Sciatic nerve (tissue), 2 donors: ENCODE data around the gene GGA2. TPM values are rescaled to one million over a fixed set of nuclear protein-coding genes. Genes with fewer than 3 reads are reported as not detected.
"Not testable (repeated sequence)": the region's sequence is repeated elsewhere in the genome, so short reads cannot be mapped to it uniquely, and the experiment has no call there.

Source experiments
- ATAC-seq: fragments of 200-7000 bp; cut with Tn5 transposase; one replicate; pipeline ENCODE4 v1.9.1; 2020; ENCODE audit warnings: mild to moderate bottlenecking, moderate library complexity
- DNase-seq: peaks from one replicate; pipeline ENCODE4 v3.0.0-alpha.2; 2020; ENCODE audit warnings: low spot score
- intact Hi-C: fragments of 100-400 bp; cut with DNase I; formaldehyde crosslinking; loops from one replicate; pipeline ENCODE4 v1.14.2; 2022
- total RNA-seq: library from RNA; stranded (reverse); fragmentation: NEBNext Ultra II Directional; extraction: Animal tissue kit (Norgen Biotek cat#: 25700); gene quantifications from one replicate; pipeline ENCODE4 v1.2.1, GENCODE V29; 2021
- donor health status: DM: no; HTN: no; CAD: no.
- donor health status: DM: no; HTN: no; CAD: no.

Gene GGA2
- total RNA-seq, 1 donor from 2014 or later: 62.9 TPM

DNA sequence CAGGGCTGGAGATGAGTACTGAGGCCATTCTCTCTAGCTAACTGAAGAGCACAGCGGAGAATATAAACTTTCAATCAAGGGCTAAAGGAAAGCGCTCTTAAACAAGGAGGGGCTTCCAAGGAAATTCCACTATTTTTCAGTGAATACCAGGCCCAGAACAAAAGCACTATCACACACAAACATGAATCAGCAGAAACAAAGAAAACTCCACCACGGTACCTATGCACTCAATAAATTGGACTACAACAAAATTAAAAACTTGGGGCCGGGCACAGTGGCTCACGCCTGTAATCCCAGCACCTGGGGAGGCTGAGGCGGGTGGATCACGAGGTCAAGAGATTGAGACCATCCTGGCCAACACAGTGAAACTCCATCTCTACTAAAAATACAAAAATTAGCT, 72.8 kb downstream of the GGA2 start:
- DNase-seq, intact Hi-C loops, ATAC-seq: not testable (repeated sequence)

DNA sequence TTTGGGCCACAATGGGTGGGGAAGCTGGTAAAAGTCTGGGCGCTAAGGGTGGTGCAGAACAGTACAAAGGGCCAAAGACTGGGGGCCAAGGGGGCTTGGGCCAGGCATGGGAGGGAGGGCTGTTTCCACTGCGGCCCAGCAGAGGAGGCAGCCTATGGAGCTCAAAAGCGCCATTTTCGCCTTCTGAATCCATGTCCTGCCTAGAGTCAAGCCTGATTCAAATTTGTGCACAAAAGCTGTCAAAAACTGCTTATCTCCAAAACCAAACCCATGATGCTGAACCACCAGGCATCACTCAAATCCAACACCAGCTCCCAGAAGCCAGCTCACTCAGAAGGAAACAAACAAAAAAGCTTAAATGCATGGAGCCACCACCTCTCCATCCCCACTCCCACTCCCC, 73.3 kb downstream of the GGA2 start:
- ATAC-seq (no peak), DNase-seq (no peak)
- intact Hi-C loops: no loop called here

DNA sequence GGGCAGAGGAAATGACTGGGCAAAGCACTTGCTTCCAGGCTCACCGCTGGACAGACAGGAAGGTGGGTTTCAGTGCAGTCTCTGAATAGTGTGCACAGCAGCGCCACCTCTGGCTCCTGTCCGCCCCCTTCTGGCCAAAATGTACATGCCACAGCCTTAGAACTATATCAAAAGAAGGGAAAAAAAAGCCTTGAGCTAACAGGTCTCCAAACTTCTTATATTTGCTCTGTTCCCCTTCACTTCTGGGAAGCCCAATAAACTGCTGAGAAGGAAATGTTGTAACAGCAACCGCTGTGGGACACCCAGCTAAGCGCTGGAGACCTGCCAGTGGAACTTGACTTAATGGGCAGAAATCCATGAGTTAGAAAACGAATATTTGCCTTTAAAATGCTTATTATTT, 74.8 kb downstream of the GGA2 start:
- intact Hi-C loops: no loop called here
- ATAC-seq (peak; percentile 68), DNase-seq (peak; percentile 70)

DNA sequence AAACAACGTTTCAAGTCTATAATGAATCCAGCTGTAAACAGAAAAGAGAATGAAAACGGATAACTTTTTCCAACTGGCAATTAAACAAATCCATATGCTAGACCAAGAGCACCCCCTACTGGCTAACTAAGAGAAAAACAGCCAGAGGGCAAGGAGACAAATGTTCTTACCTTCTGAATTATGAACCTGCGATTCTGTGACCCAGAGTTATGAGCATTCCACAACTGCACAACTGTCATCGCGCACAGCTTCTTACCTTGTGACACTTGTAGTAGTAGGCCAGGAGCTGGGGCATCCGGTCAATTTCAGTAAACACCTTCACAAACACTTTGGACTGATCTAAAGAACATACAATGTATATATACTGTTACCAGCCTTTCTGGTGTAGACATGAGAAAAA, 75.9 kb downstream of the GGA2 start:
- intact Hi-C loops: no loop called here
- ATAC-seq (peak; percentile 32), DNase-seq (no peak)

DNA sequence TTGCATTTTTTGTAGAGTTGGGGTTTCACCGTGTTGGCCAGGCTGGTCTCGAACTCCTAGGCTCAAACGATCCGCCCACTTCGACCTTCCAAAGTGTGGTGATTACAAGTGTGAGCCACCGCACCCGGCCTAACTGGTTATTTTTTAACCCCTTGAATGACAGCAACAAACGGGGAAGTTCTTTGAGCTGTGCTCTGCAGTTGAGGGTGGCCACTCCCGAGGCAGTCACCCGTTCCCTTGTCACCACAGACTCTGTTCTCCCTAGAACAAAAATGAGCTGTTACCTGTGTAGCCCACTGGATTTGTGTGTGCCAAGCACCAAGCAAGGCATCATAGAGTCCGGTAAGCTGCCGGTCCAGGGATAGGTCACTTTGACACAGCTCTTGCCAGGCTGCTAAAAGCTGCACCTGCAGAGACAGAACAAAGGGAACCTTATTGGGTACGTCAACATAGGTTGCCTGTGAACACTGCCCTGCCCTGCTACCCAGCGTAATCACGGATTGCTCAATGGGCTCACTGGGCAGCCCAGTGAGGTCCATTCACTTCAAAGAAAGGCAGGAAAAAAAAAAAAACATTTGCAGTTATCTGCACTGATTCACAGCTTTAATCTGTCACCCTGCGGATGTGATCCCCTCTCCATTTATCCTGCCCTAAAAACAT, 76.9 kb downstream of the GGA2 start:
- DNase-seq: no peak
- intact Hi-C loops: no loop called here
- ATAC-seq: no peak

DNA sequence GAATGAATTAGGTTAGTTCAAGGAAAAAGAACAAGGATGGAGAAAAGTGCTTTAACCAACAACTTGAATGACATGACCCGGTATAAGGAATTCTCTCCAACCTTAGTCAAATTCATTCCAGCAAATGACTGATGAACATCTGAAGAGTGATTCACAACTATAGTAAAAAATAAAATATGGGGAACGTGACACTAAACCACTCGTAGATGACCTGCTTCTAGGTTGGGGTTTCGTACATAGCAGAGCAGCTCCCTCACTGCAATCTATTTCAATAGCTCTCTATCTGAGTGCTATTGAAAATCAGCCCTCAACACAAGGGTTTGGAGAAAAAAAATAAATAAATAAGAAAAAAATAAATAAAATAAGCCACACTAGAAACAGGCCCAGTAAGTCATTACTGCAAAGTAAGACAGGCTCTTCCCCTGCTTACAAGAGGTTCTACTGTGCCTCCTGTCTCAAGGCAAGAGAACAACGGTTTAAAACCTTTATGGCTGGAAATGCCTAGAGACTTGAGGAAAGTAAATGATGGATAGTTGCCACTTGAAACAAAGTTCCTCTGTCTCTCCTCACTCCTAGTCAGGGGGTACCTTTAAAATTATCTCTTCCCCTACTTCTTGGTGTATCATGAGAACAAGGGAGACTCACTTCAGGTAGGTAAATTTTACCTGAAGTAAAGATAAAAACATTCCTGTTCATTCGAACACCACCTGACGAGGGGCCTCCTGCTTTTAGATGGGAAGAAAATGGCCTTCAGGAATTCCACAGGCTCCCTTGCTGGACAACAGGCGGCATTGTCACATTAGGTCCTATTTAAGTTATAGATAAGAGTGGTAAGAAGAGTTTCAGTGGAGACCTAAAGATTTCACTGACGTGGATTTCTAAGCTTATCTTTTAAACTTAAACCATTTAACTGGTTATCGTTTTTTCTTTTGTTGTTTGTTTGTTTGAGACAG, 77.8 kb downstream of the GGA2 start:
- no peak for DNase-seq
- ATAC-seq: no peak
- intact Hi-C loops: no loop called here

DNA sequence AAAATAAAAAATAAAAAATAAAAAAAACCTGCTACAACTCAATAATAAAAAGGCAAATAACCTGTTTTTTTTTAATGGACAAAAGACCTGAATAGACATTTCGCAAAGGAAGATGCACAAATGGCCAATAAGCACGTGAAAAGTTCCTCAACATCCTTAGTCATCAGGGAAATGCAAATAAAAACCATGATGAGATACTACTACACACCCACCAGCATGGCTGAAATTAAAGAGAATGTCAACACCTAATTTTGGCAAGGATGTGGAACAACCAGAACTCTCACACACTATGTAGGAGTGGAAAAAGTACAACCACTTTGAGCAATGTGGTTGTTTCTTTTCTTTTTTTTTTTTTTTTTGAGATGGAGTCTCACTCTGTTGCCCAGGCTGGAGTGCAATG, 81.9 kb downstream of the GGA2 start:
- no peak for DNase-seq
- intact Hi-C loops: loop anchor here (5.0 kb wide), 1 partner anchor 356 kb away; no protein-coding TSS in a partner anchor
- no peak for ATAC-seq

DNA sequence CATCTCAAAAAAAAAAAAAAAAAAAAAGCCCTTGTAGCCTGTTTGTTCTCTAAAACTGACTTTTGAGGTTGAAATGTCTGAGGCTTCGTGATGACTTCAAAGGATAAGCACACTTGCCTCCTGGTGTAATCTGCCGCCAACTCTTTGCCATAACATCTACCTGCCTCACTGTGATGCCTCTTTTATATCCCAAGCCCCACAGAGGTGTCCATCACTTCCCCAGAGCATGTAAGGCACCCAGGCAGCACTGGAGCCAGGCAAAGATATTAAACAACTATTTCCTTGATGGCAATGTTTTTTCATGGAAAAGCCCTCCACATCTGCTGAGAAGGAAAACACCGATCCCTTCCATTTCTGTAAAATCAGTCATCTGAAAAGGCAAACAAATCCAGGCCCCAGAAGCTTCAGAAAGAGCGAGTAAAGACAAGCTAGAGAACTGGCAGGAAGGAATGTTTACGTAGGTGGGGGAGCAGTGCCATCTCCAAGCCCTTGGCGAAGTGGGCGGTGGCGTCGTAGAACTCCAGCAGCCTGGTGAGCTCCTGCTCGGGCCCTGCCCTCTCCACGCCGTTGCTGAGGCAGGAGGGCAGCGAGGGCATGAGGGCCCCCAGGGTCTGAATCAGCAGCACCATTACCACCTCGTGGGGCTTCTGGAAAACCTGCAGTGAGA, 85.9 kb downstream of the GGA2 start:
- ATAC-seq (no peak), DNase-seq (no peak)
- intact Hi-C loops: no loop called here

DNA sequence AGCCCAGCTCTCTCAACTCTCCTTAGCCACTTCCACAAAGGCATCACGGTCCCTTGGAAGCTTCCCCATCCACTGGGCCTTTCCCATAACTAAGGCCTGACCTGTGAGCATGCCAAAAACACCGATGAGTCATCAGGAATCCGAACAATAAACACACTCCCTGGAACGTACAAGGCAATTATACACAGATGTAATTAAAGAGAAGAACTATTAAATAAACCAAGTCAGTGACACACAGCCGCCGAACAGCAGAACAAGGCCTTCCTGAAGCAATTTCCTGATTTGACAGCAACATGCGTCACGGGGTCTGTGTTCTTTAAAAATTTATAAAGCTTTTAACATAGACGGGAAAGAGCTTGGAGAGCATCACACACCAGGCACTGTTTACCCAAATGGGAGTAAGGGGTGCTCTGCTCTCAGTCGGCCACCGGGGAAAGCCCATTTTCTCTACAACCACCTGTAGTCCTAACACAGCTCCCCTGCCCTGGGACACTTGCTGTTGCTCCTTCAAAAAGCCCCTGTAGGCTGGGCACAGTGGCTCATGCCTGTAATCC, 86.7 kb downstream of the GGA2 start:
- intact Hi-C loops: no loop called here
- ATAC-seq (peak; percentile 96), DNase-seq (peak; percentile 74)

DNA sequence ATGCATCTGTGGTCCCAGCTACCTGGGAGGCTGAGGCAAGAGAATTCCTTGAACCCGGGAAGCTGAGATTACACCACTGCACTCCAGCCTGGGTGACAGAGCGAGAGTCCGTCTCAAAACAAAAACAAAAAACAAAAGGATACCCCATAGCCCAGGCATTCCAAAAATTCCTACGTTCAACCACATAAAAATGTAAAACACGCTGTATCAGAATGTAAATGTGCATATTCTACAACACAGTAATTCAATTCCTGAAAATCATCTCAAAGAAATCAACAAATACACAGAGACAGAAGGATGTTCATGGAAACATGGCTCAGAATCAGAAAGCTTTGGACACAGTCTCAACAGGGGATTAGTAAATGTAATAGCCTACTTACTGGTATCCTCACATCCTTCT, 90.3 kb downstream of the GGA2 start:
- intact Hi-C loops: no loop called here
- no peak for ATAC-seq
- DNase-seq: no peak

DNA sequence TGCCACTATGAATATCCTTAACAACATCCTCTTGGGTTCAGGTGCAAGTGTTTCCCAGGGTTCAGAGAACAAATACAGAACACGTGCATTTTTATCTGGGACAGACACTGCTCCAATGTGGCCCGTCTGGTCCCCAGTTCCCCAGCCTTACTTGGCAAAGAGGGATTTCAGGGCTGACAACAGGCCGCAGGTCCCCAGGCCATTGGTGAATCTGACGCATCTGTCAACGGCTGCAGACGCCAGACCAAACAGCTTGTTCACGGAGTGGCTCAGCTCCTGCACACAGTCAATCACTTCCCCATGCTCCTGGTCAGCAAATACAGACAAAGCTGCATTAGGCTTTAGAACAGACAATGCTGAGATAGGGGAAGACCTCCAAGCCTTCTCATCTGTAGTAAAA, 93.5 kb downstream of the GGA2 start:
- intact Hi-C loops: no loop called here
- ATAC-seq (no peak), DNase-seq (no peak)

DNA sequence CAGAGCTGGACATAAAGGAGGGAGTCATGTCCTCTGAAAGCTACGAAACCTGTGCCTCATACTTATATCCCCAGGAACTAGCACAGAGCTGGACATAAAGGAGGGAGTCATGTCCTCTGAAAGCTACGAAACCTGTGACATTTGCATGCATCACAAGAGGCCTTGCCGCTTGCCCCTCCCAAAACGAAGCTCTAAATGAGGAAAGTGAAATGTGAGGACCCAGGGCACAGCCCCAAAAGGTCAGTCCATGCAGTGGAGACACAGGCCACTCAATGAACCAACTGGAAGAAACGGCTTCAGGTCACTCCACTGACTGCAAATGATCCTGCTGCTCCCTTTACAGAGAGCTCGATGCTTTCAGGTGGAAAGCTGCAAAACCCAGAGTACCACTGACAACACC, 95.6 kb downstream of the GGA2 start:
- DNase-seq (no peak), ATAC-seq (no peak)
- intact Hi-C loops: no loop called here

Other genes starting within 250 kb of the GGA2 start
- 2.3 TPM for gene SCNN1B, start 208.2 kb downstream of the GGA2 start, total RNA-seq
- 29.4 TPM for gene COG7, start 57.3 kb downstream of the GGA2 start, total RNA-seq
- 16.0 TPM for gene EARS2, start 46.9 kb upstream of the GGA2 start, total RNA-seq
- 38.2 TPM for gene UBFD1, start 47.2 kb upstream of the GGA2 start, total RNA-seq
- 40.2 TPM for gene NDUFAB1, start 85.8 kb upstream of the GGA2 start, total RNA-seq
- gene PALB2, start 130.8 kb upstream of the GGA2 start, total RNA-seq: 15.6 TPM
- gene DCTN5, start 131.0 kb upstream of the GGA2 start, total RNA-seq: 45.5 TPM
- 2.6 TPM for gene PLK1, start 168.4 kb upstream of the GGA2 start, total RNA-seq
- not detected for gene ERN2, start 202.7 kb upstream of the GGA2 start, total RNA-seq
- gene CHP2, start 244.5 kb upstream of the GGA2 start, total RNA-seq: 22.6 TPM